Activated CD4-positive, alpha-beta T cell treated with anti-CD3 and anti-CD28 coated beads, Interleukin-2, amount 50 U/mL, for 4 hours (primary cell): ENCODE measurements around the gene EMID1.

ENCODE experiments used
- DNase-seq, 2 experiments: peaks; one replicate each; pipeline ENCODE4 v3.0.0-alpha.2; 2020

Gene EMID1

DNA sequence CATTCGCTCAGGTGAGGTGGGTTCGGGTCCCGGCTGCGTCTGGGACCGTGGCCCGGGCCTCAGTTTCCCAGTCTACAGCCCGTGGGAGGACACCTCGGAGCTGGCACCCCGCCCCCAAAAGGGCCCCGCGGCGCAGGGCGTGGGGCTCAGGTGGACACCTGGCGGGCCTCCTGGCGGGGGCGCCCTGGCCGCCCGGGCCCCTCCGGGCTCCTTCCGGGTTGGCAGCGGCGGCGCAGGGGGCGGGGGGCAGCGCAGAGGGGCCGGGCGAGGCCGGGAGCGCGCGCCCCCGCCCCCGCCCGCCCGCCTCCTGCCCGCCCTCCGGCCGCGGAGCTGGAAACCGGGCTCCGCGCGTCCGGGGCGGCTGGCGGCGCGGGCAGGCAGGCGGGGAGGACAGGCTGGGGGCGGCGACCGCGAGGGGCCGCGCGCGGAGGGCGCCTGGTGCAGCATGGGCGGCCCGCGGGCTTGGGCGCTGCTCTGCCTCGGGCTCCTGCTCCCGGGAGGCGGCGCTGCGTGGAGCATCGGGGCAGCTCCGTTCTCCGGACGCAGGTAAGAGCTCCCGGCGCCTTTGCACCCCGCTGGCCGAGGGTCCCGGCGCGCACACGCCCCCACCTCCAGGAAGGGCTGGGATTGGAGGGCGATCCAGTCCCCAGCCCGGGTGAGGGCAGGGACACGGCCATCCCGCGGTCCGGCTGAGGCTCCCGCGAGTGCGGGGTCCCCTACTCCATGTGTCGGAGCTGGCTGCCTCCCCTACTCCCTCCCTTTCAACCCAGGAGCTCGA lies at the start of gene EMID1:
Gene EMID1 (plus strand): TSS at position 303 of the 778 bp plus-strand sequence. CDS start 143 bp downstream, at position 446.
- DNase-seq: no peak

DNA sequence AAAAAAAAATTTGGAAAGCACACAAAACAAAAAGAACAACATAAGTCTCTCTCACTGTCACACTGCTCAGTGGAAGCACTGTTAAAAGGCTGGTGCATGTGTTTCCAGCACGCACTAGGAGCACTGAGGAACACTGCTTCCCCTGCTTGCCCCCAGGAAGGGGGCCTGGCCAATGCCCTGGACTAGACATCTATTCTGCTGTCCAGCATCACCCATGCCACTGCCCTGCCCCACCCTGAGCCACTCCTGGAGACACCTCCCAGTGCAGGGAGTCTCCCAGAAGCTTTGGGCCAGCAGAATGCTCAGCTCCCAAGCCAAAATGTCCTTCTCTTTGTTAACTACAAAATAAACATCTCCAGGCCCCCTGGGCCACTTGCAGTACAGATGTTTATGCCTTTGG lies 49.7 kb upstream of the EMID1 start:
- no peak for DNase-seq

DNA sequence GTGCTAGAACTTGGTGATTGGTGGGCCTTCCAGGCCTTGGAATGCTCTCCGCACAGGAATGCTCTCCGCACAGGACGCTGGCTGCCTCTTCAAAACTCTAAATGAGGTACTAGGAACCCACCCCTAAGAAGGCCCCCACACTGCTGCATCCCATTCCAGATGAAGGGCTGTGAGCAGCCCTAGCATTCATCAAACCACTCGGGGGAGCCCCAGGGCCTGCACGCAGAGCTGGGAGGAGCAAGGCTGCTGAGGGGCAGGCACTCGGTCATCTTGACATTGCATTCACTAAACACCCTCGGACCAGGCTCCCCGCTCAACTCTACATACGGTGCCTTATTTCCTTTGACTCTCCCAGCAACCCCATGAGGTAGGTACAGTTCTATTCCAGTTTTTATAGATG lies 49.2 kb upstream of the EMID1 start:
- DNase-seq: no peak

DNA sequence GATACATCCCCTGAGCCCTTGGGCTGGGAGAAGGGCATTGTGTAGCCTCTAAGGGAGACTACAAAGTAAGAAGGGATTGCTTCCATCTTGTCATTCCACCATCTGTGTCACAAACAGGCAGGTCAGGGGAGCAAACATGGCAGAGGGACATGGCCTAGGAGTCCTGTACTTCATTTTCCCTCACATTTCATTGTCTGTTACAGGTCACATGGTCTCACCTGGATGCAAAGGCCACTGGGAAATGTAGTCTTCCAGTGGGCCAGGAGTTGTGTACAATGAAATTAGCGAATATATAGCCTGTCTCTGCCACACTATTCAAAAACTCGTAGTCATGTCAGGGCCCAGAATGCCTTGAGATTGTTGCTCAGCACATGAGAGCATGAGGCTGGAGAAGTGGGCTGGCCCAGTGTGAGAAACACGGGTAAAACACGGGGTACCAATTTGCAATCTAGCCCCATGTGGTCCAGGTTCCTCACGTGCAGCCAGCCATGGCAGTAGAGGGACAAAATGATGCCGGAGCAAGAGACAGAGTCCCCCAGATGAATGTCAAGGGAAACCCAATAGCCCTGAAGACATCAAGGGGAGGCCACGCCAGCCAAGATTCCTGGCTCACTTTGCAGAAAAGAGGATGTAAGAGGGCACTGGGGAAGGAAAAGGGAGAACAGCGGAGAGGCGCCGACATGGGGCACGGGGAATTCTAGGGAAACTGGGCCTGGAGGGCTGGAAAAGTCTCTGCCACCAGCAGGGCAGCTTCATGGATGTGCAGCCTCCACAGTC lies 47.7 kb upstream of the EMID1 start:
- DNase-seq: no peak

DNA sequence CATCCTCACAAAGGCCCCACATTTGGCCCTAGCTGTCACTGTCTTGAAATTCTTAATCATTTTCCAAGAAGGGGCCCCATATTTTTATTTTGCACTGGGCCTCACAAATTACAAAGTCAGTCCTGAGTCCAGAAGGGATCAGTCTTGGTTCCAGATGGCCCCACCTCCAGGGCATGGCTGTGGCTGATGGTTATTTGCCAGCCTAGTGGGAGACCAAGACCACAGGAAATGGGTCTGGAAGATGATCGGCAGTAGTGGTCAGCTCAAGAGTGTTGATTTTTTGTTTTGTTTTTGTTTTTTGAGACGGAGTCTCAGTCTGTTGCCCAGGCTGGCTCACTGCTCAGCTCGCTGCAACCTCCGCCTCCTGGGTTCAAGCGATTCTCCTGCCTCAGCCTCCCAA lies 47.1 kb upstream of the EMID1 start:
- DNase-seq: no peak

DNA sequence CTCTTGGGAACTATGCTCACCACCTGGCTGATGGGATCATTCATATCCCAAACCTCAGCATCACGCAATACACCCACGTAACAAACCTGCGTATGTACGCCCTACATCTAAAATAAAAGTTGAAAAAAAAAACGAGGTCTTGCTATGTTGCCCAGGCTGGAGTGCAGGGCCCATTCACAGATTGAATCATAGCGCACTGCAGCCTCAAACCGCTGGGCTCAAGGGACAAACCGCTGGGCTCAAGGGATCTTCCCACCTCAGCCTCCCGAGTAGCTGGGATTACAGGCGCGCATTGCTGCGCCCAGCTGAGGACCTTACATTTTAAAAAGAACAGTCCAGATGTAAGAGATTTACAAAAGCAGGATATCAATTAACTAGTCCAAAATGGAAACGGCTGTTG lies 41.9 kb upstream of the EMID1 start:
- DNase-seq: no peak

DNA sequence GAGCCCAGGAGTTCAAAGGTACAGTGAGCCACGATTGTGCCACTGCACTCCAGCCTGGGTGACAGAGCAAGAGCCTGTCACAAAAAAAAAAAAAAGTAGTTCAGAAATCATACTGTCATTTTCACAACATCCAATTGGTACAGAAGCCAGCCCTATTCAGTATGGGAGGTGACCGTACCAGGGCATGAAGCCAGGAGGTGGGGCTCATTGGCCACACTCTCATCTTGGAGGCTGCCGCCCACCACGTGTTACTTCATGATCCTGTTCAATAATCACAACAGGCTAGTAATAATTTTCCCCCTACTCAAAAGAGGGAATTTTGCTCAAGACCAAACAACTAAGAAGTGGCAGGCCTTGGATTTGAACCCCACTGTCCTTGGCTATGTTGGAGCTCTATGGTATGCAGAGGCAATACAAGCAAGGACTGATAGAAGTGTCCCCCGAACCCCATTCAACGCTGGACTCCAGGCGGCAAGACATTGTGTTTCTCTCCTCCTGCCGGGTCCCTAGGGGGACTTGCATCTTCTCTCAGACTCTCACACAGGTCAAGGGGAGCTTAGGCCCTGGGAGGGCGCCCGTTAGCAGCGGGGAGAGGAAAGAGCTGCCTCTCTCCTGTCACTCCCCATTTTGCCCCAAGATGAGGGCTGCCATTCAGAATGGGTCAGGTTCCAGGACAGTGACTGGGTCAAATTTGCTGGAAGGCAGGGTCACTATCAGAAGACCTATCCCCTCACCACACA lies 40.2 kb upstream of the EMID1 start:
- no peak for DNase-seq

DNA sequence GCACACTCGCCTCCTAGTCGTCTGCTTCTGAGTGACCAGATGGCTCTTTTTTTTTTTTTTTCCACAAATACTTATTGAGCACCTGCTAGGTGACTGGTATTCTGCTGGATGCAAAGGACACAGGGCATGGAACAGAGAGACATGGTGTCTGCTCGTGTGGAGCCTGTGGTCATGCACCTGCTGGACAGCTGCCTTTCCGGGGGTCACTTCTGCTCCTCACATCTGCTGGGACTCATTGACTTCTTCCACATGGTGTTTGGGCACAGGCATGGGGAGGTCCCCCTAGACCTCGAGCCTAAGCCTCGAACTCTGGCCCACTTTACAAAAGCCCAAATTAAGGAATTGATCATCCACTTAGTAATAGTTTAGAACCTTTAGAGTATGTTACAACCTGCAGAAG lies 39.5 kb upstream of the EMID1 start:
- DNase-seq: no peak

DNA sequence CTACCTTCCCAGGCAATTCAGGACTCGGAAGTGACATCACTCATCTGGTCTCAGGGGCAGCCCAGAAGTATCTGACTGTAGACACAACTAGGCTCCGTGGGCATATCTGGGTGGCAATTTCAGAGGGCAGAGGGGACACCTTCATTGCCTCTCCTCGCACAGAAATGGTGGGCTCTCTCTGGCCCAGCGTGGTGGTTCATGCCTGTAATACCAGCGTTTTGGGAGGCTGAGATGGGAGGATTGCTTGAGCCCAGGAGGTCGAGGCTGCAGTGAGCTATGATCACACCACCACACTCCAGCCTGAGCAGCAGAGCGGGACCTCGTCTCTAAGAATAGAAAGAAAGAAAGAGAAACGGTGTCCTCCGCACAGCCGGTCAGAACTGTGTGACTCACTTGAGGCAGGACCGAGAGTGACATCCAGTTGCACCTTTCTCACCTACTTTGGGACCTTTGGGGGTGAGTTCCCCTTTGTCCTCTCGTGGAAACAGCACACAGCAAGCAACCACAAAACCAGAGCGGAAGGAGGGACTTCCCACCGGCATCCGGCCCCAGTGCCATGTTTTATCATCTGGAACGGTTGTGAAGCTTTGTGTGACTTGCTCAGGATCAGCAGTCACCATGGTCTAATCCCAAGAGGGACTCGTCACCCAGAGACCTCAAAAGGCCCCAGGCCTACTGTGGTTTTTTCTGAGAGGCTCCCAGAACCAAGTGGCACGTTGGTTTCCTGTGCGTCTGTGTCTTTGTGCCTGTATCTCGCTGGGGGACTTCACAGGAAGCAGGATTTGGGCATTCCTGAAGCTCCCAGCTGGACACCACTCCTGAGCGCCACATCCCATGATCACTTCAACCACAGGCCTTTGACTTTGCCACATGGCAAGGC lies 38.4 kb upstream of the EMID1 start:
- no peak for DNase-seq

DNA sequence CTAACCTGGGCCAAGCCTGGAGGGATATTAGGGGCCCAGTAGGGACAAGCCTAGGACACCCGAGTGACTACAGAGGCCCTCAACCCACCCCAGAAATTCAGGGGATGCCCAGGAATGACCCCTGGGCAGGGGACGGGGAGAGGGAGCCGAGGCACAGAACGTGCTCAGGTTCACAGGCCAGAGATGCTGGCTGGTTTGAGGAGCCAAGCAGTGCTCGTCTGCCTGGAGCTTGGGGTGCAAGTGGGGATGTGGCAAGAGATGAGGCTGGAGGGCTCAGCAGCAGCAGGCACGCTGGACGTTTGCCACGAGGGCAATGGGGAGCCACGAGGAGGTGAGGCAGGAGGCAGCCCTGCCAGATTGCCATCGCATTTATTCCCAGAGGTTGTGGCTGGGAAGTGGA lies 34.0 kb upstream of the EMID1 start:
- DNase-seq: no peak

DNA sequence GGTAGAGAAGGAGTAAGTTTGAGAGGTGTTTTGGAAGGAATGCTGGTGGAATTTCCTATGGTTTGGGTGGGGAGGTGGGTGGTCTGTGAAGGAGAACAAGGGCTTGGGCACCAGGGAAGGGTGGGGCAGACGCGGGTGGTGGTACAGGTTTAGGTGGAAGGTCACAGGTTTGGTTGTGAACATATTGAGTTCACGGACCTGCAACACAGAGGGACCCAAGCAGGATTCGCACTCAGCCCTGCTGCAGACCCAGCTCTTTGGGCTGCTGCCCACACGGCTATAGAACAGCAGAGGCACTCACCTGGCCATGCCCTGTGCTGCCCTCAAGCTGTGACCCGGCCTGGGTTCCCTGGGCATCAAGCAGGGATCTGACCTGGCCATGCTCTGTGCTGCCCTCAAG lies 33.5 kb upstream of the EMID1 start:
- no peak for DNase-seq

DNA sequence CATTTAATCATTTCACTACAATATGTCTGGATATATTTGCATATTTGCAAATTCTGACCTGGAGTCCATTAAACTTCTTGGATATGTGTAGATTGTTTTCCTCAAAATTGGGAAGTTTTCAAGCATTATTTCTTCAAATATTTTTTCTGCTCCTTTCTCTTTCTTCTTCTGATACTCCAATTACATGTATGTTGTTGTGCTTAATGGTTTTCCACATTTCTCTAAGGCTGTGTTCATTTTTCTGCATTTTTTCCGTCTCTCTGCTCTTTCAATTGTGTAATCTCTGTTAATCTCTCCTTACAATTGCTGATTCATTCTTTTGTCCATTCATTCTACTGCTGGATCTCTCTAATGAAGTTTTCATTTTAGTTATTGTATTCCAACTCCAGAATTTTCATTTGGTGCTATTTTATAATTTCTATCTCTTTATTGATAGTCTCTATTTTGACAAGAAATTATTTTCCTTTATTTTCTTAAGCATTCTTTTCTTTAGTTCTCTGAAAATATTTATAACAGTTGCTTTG lies 30.3 kb upstream of the EMID1 start:
- DNase-seq: no peak

DNA sequence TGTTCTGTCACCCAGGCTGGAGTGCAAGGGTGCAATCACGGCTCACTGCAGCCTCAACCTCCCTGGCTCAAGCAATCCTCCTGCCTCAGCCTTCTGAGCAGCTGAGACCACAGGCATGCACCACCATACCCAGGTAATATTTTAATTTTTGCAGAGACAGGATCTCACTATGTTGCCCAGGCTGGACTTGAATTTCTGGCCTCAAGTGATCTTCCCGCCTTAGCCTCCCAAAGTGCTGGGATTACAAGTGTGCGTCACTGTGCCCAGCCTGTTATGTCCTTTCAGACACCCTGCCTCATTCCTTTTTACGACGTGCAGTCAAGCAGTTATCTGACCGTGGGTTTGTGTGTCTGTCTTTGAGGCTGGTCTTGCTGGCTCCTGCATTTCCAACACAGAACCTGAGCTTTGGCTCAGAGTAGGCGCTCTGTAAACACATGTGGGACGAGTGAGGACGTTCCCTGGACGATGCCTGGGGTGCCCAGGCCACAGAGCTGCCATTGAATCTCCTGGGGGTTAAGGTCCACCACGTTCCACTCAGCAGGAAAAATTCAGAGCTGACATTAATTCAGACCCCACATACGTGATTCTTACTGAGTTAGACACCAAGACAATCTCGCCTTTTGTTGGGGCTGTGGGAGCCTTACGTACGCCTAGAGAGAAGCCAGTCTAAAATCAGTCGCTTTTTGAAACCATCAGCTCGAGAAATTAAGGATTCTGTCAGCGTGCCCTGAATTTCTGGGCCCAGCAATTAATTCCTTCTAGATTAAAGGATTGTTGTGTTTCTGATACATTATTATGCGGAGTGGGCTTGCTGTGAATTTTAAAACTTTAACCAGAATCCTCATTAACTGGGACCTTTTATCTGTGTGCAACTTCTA lies 21.5 kb upstream of the EMID1 start:
- DNase-seq: no peak

DNA sequence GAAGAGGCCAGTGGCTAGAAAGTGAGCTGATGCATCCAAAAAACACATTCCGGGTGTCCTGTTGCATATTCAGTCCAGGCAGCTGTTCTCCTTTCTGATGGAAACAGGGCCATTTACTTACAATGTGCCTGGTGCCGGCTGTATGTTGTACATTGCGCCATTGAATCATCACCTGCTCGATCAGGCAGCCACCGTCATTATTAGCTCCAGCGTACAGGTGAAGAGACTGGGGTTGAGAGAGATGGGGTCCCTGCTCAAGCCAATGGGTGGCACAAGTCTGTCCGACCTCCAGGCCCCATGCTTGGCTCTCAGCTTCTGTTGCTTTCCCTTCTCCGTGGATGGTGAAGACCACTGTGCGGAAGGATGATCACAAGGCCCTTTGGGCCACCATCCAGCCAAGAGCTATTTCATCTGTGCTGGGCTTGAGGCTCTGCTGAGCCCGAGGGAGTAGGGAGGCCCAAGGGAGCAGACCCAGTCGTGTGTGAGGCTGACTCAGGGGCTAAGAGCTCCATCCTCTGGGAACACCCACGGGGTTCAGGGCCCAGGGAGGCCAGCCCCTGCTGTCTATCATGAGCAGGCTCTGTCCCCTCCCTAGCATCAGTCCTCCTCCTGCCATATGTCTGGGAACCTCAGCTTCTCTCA lies 20.7 kb upstream of the EMID1 start:
- no peak for DNase-seq

DNA sequence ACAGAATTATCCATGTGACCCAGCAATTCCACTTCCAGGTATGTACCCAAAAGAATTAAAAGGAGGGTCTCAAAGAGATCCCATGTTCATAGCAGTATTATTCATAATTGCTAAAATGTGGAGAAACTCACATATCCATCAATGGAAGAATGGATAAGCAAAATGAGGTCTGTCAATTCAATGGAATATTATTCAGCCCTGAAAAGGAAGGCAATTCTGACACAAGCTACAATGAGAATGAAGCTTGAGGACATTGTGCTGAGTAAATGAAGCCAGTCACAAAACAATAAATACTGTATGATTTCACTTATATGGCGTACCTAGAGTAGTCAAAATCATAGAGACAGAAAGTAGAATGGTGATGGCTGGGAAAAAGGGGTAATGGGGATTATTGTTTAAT lies 19.4 kb upstream of the EMID1 start:
- DNase-seq: no peak

DNA sequence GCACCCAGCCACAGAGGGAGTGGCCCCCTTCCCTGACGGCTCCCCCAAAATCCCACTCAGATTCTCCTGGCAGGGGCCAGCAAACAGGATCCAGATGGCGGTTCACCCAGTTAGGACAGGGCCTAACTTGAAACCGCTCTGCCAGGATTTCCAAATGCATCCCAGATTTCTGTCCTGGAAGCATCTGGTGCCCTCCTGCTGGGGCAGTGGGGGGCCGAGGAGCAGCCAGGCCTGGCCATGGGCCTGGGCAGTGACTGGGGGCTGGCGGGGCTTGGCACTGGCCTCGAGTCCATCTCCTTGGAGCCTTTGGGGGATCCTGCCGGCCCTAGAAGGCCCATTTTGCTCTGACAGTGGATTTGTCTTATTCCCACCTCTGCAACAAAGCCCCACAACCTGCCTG lies 17.9 kb upstream of the EMID1 start:
- no peak for DNase-seq

DNA sequence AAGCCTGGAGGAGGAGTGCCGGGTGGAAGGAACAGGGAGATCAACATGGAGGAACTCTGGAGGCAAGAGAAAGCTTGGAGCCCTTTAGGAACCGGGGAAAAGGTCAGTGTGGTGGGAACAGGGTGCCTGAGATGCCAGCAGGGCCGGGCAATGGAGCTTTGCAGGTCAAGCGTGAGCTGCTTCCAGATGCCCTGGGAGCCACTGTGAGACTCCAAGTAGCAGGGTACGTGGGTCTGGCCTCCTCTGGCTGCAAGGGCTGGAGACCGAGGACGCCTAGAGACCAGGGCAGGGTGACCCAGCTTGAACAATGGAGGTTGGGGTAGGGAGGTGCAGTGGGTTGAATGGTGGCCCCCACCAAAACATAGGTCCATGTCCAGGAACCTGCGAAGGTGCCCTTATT lies 15.6 kb upstream of the EMID1 start:
- DNase-seq: no peak

DNA sequence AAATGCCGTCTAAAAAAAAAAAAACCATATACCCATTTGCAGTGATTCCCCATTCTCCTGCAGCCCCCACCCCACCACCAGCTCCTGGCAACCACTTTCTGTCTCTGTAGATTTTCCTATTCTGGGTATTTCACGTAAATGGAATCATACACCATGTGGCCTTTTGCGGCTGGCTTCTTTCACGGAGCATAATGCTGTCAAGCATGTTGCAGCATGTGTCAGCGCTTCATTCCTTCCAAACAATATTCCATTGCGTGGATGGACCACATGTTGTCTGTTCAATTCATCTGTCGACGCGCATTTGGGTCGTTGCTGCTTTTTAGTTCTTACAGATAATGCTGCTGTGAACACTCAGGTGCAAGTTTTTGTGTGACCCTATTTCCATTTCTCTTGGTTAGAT lies 14.8 kb upstream of the EMID1 start:
- no peak for DNase-seq

DNA sequence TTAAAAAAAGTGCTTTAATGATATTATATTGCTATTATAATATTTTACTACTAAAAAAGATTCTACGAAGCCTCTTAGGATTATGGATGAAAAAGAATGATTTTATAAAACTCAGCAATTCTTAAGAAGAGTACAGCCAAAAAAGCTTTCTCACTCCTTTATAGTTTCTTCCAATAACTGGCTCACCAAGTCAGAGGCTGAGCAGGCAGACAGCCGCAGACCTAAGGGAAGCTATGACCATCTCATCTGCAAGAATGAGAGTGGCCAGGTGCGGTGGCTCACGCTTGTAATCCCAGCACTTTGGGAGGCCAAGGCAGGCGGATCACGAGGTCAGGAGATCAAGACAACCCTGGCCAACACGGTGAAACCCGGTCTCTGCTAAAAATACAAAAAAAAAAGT lies 12.7 kb upstream of the EMID1 start:
- DNase-seq: no peak

DNA sequence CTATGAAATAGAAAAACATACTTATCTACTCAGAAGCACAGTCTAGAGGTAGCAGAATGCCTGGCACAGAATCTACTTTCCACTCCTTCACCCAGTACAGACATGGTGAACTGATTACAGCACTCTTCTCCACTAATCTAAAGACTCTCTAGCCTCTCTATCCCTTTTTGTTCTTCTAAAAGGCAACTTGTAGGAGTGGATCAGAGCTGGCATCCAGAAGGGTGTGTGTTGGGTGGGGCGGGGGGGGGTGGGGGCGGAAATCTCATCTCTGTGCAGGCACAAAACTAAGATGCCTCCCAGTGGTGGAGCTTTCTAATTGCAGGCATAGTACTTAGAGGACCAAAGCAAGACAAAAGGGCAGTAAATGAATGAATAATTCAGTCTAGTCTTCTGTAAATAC lies 11.5 kb upstream of the EMID1 start:
- DNase-seq: no peak
